Measurements from ENCODE around the gene TMOD1. TPM values are rescaled to one million over a fixed set of nuclear protein-coding genes. Genes with fewer than 3 reads are reported as not detected.

TMOD1 gene
- total and polyA plus RNA-seq, 9 of the 15 experiments (the other 6 are each of a cell fraction or from before 2014, with no cell fraction given): 7.1 to 41.2 (median 14.2) TPM

- H3K27ac ChIP-seq (ENCODE audit: extremely low read depth, low read depth, low read length): no peak overlapping the region; the same call in 2 of the 3 replicates
- no peak overlapping the region for H2AFZ ChIP-seq (ENCODE audit: low read depth, low read length)
- intact Hi-C loops (cut with micrococcal nuclease): no loop called here
- in situ Hi-C loops (cut with MboI): no loop called here
- H3K9me1 ChIP-seq (ENCODE audit: control insufficient read depth, insufficient read depth, low read length): peaks cover 4% of the 10 kb centered on the region
- H3K4me2 ChIP-seq (ENCODE audit: insufficient read depth, low read length): no peak overlapping the region
- BruUV-seq (replicated peaks): no TSS peak
- no peak overlapping the region for H3K4me3 ChIP-seq
- H3K9ac ChIP-seq (ENCODE audit: insufficient read depth in 1 of 2, low read depth in 2 of 2, low read length in 2 of 2): peak overlapping the region; percentile 80 to 84; a peak in 1 of 4 replicates
- peaks cover 25% of the 10 kb centered on the region for H4K20me1 ChIP-seq (replicated peaks; ENCODE audit: control insufficient read depth, insufficient read depth, low read length)
- ATAC-seq (no peak), FAIRE-seq (no peak), DNase-seq (ENCODE audit: extremely low read depth in 1 of 4, low spot score in 3 of 4) (no peak)
- peaks cover 47 to 61% of the 10 kb centered on the region in 2 experiments for H3K4me1 ChIP-seq (replicated peaks in 1 of 2; ENCODE audit: control insufficient read depth in 2 of 2, insufficient read depth in 2 of 2, low read length in 2 of 2)
- H3K36me3 ChIP-seq (ENCODE audit: control insufficient read depth, insufficient read depth, low read length): peaks cover 29% of the 10 kb centered on the region
- 86% methylated on average over 3 of the region's 3 CpGs for WGBS (ENCODE audit: insufficient coverage, low coverage, missing lambda C conversion rate)
- H3K27me3 ChIP-seq (ENCODE audit: control insufficient read depth in 2 of 2, insufficient read depth in 2 of 2, low read length in 2 of 2): no peaks in the 10 kb centered on the region; a peak in 1 of 5 replicates
- ChIA-PET POLR2A (interaction anchor here (0.6 to 5.3 kb wide), 5 partner anchors 12 to 887 kb away, joined by 3 to 29 read pairs (median 5); partner anchors contain the start of genes NCBP1 and TSTD2), CTCF (ENCODE audit: low intra/inter-chr PET ratio) (no interaction called here)
- H3K79me2 ChIP-seq (ENCODE audit: control insufficient read depth, insufficient read depth, low read length): peaks cover 89% of the 10 kb centered on the region
- no peaks in the 10 kb centered on the region for H3K9me3 ChIP-seq (replicated peaks; ENCODE audit: control insufficient read depth, insufficient read depth, low read depth, low read length)
- TF ChIP-seq HES1 (IDR thresholded peaks at IDR 0.05; ENCODE audit: low read depth): no peak
- TF ChIP-seq ZNF12 (CRISPR knock-in tag; IDR thresholded peaks at IDR 0.05): no peak
- TF ChIP-seq NRF1 (conservative IDR thresholded peaks at IDR 0.05 in 1 of 2, IDR thresholded peaks at IDR 0.05 in 1 of 2): no peak
- no peak for TF ChIP-seq MGA (IDR thresholded peaks at IDR 0.05)
- no peak for TF ChIP-seq ETV5 (CRISPR knock-in tag; IDR thresholded peaks at IDR 0.05; ENCODE audit: low read depth)
- TF ChIP-seq ADNP (tag; IDR thresholded peaks at IDR 0.05): no peak
- no peak for TF ChIP-seq ZBTB1 (CRISPR knock-in tag; IDR thresholded peaks at IDR 0.05; ENCODE audit: borderline replicate concordance, low read depth)
- no peak for TF ChIP-seq NR4A1 (CRISPR knock-in tag; IDR thresholded peaks at IDR 0.05)
- TF ChIP-seq NR4A1 (tag; IDR thresholded peaks at IDR 0.05): no peak
- no peak for TF ChIP-seq POLR2AphosphoS2 (IDR thresholded peaks at IDR 0.05; ENCODE audit: low read length)
- TF ChIP-seq RBM25 (IDR thresholded peaks at IDR 0.05; ENCODE audit: low read depth, low read length, severe bottlenecking): no peak
- TF ChIP-seq GATA2 (CRISPR knock-in tag; IDR thresholded peaks at IDR 0.05): no peak
Observed at GRCh38 chr9:97505845-97506244, 4.4 kb downstream of the TMOD1 start.

Data from K562 (cell line).